BE2C (cell line): ENCODE data around the gene PIK3IP1.

Experiments
- DNase-seq: peaks from one replicate; pipeline ENCODE4 v3.0.0-alpha.2; 2020
- H3K27me3 ChIP-seq: fragments of 250-450 bp; sonication (Bioruptor Pico); 2 replicates; pipeline ENCODE4 v1.5.1; 2020; ENCODE audit warnings: mild to moderate bottlenecking
- H3K36me3 ChIP-seq: fragments of 250-450 bp; sonication (Bioruptor Pico); 2 replicates; pipeline ENCODE4 v1.5.1; 2020; ENCODE audit warnings: mild to moderate bottlenecking
- H3K4me1 ChIP-seq: fragments of 250-450 bp; sonication (Bioruptor Pico); 2 replicates; pipeline ENCODE4 v1.5.1; 2020
- H3K4me3 ChIP-seq: 2 replicates; pipeline ENCODE4 v1.5.1; 2011; ENCODE audit warnings: low read depth, low read length
- H3K9me3 ChIP-seq: fragments of 250-450 bp; sonication (Bioruptor Pico); 2 replicates; pipeline ENCODE4 v1.5.1; 2020
- TF ChIP-seq, protein P1 (sequence below): IDR thresholded peaks from 2 replicates; pipeline ENCODE4 v1.5.1; 2012; ENCODE audit warnings: mild to moderate bottlenecking, low read depth, low read length

PIK3IP1 gene

DNA sequence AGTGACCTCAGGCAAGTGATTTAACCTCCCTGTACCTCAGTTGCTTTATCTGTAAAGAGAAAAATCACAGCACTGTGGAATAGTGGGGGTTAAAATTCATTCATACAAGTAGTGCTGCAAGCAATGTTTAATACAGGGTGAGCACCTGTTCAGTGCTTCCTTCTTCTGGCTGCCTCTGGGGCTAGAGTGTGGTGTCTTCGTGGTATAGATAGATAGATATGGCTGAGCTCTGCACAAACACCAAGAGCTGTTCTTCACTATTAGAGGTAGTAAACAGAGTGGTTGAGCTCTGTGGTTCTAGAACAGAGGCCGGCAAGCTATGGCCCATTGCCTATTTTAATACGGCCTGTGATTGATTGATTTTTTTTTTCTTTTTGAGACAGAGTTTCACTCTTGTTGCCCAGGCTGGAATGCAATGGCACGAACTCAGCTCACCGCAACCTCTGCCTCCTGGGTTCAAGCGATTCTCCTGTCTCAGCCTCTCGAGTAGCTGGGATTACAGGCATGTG is 47.3 kb downstream of the PIK3IP1 start:
- H3K4me3 ChIP-seq, result no peak overlapping the region
- H3K9me3 ChIP-seq, result no peaks in the 10 kb centered on the region
- no peaks in the 10 kb centered on the region; the same call in 1 of the 2 replicates for H3K4me1 ChIP-seq
- no peaks in the 10 kb centered on the region for H3K27me3 ChIP-seq
- TF ChIP-seq, protein P1, sequence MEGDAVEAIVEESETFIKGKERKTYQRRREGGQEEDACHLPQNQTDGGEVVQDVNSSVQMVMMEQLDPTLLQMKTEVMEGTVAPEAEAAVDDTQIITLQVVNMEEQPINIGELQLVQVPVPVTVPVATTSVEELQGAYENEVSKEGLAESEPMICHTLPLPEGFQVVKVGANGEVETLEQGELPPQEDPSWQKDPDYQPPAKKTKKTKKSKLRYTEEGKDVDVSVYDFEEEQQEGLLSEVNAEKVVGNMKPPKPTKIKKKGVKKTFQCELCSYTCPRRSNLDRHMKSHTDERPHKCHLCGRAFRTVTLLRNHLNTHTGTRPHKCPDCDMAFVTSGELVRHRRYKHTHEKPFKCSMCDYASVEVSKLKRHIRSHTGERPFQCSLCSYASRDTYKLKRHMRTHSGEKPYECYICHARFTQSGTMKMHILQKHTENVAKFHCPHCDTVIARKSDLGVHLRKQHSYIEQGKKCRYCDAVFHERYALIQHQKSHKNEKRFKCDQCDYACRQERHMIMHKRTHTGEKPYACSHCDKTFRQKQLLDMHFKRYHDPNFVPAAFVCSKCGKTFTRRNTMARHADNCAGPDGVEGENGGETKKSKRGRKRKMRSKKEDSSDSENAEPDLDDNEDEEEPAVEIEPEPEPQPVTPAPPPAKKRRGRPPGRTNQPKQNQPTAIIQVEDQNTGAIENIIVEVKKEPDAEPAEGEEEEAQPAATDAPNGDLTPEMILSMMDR, result no peak
- DNase-seq, result no peak
- no peaks in the 10 kb centered on the region for H3K36me3 ChIP-seq

DNA sequence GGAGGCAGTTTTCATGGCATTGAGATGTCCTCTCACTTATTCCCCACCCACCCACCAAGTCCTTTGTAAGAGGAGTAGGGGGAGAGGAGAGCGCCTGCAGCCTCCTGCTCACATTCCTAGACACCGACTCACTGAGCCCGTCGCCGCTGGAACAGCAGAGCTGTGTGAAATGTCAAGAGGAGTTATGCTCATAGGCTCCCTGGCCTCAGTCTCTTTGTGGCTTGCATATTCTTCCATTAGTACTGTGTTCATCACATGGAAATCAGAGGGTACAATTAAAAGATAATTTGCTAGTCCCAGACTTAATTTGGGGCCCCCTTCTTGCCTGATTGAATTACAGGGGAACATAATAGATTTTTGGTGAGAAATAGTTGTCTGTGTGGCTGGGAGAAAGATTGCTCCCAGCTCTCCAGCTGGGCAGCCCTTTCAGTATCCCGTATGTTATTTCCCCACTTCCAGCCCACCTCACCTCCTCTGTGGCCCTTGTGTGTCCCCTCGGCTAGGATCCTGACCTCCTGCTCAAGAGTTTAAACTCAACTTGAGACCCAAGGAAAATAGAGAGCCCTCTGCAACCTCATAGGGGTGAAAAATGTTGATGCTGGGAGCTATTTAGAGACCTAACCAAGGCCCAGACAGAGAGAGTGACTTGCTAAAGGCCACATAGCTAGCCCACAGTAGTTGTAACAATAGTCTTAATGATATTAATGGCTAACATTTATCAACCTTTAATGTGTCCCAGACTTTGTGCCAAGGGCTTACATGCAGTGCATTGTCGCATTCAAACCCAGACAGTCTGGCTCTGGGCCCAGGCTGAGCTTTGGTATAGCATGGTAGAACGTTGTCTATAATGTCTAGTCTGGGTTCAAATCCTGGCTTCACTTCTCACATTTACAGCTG is 48.0 kb downstream of the PIK3IP1 start:
- H3K9me3 ChIP-seq, result no peaks in the 10 kb centered on the region
- TF ChIP-seq, protein P1, result no peak
- peak; percentile 30 for DNase-seq
- H3K4me1 ChIP-seq, result no peaks in the 10 kb centered on the region; the same call in 1 of the 2 replicates
- no peaks in the 10 kb centered on the region for H3K27me3 ChIP-seq
- H3K4me3 ChIP-seq, result no peak overlapping the region
- no peaks in the 10 kb centered on the region for H3K36me3 ChIP-seq

DNA sequence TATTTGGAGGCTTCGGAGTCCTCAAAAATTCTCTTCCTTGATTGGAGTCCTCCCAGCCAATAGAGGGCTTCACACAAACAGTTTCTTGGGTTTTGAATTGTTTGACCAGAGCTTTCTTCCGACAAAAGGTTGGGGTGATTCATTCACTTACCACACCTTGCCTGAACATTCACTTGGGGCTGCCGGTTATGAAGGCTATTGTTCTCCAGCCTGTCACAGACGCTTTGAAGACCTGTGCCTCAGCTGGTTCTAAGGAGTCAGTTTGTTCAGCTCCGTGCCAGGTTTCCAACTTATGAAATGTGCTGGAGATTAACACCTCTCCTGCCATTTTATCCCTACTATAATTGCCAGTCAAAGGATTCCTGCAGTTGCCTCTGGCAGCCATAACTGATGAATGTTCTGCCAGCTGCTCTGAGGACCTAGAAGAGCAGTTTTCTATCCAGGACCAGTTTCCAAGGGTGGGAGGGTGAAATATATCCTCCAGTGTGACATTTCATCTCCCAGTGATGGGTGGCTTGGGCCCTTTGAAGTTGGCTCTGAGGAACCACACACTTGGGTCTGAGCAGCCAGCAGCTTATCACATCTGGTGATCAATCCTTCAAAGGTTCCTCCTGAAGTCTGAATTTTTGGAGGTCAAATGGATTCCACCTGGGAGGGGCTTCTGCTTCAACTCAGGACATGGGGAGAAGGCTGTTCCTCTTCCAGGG is 48.8 kb downstream of the PIK3IP1 start:
- H3K4me1 ChIP-seq, result no peaks in the 10 kb centered on the region; the same call in 1 of the 2 replicates
- H3K9me3 ChIP-seq, result no peaks in the 10 kb centered on the region
- no peak for DNase-seq
- no peak overlapping the region for H3K4me3 ChIP-seq
- H3K36me3 ChIP-seq, result no peaks in the 10 kb centered on the region
- TF ChIP-seq, protein P1, result no peak
- no peaks in the 10 kb centered on the region for H3K27me3 ChIP-seq

DNA sequence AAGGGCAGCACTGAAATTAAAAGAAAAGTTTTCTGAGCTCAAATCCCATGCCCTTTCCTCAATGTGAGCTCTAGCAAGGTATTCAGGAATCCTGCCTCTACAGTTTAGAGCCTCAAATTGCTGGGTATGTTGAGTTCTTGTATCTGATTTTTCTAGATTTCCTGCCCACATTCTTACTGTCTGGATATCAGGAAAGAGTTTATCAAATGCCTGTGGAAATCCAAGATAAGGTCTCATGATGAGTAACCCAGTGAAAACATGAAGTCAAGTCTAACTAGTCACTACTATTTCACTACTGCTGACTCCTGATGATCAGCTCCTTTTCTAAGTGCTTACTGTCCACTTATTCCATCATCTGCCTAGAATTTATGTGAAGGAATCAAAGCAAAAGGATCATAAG is 50.4 kb downstream of the PIK3IP1 start:
- no peaks in the 10 kb centered on the region for H3K36me3 ChIP-seq
- TF ChIP-seq, protein P1, result no peak
- no peak overlapping the region for H3K4me3 ChIP-seq
- no peaks in the 10 kb centered on the region for H3K9me3 ChIP-seq
- DNase-seq, result no peak
- no peaks in the 10 kb centered on the region for H3K27me3 ChIP-seq
- no peaks in the 10 kb centered on the region; the same call in 1 of the 2 replicates for H3K4me1 ChIP-seq

DNA sequence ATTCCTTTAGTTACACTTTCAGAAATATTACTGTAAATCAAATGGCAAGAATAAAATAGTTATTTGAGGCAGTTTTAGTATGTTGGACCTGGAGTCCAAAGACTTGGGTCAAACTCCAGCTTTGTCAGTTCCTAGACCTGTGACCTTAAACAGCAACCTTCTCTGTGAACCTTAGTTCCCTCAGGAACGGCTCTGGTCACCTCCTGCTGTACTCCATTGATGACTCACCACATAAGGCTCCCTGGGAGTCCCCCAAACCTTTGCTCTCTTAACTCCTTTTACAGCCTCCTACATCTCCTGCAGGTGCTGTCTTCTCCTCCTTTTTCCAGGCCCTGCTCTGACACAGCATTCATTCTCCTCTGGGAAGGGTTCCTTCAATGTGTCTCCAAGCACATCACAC is 51.1 kb downstream of the PIK3IP1 start:
- Histone ChIP-seq H3K9me3 (no peaks in the 10 kb centered on the region), H3K27me3 (no peaks in the 10 kb centered on the region), H3K36me3 (no peaks in the 10 kb centered on the region), H3K4me3 (no peak overlapping the region), H3K4me1 (no peaks in the 10 kb centered on the region; the same call in 1 of the 2 replicates)
- TF ChIP-seq, protein P1, result no peak
- no peak for DNase-seq
